ENCODE data around the gene PLEKHM3. TPM values are rescaled to one million over a fixed set of nuclear protein-coding genes. Genes with fewer than 3 reads are reported as not detected.

PLEKHM3 gene
- total RNA-seq, 2 donors from 2014 or later: 20.5 to 21.8 TPM

DNA sequence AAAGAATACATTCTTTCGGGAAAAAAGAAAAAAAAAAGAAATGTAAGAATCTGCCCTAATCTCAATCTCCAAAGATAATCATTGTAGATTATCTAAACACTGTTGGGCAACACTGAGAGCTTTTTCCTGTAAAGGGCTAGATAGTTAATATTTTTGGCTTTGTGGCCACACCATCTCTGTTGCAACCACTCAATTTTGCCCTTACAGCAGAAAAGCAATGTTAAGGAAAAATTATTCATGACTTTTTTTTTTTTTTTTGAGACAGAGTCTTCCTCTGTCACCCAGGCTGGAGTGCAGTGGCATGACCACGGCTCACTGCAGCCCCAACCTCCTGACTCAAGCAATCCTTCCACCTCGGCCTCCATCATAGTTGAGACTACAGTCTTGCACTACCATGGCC lies 238.3 kb downstream of the PLEKHM3 start:
- Histone ChIP-seq H3K36me3 (no peaks in the 10 kb centered on the region), H3K4me1 (ENCODE audit: control insufficient read depth in 1 of 2, low read depth in 2 of 2) (no peaks in the 10 kb centered on the region), H3K4me3 (no peak overlapping the region), H3K9me3 (no peaks in the 10 kb centered on the region), H3K27me3 (replicated peaks; ENCODE audit: insufficient read depth) (no peaks in the 10 kb centered on the region), H3K27ac (no peak overlapping the region)
- TF ChIP-seq, protein P1, sequence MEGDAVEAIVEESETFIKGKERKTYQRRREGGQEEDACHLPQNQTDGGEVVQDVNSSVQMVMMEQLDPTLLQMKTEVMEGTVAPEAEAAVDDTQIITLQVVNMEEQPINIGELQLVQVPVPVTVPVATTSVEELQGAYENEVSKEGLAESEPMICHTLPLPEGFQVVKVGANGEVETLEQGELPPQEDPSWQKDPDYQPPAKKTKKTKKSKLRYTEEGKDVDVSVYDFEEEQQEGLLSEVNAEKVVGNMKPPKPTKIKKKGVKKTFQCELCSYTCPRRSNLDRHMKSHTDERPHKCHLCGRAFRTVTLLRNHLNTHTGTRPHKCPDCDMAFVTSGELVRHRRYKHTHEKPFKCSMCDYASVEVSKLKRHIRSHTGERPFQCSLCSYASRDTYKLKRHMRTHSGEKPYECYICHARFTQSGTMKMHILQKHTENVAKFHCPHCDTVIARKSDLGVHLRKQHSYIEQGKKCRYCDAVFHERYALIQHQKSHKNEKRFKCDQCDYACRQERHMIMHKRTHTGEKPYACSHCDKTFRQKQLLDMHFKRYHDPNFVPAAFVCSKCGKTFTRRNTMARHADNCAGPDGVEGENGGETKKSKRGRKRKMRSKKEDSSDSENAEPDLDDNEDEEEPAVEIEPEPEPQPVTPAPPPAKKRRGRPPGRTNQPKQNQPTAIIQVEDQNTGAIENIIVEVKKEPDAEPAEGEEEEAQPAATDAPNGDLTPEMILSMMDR (IDR thresholded peaks at IDR 0.05): no peak
- no peak for ATAC-seq (ENCODE audit: insufficient number of reproducible peaks, low FRiP score, low read depth)
- DNase-seq (ENCODE audit: low spot score): no peak

DNA sequence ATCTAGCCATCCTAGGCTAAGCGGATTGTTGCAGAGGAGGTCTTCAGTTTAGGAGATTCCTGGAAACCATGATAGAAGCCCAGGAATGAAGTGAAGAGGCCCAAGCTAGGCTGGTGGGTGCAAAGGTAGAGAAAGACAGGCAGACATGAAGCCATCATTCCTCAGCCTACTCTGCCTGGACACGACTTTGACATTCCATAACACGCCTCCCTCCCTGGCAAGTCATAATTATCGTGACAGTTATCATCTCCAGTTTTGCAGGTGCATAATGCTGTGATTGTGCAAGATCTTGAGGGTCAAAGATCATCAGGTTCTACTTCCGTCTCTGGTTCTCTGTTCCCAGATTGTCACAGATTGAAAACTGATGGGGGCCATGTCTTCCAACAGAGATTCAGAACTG lies 240.4 kb downstream of the PLEKHM3 start:
- no peaks in the 10 kb centered on the region for H3K9me3 ChIP-seq
- ATAC-seq (ENCODE audit: insufficient number of reproducible peaks, low FRiP score, low read depth) (no peak), DNase-seq (ENCODE audit: low spot score) (no peak)
- no peaks in the 10 kb centered on the region for H3K4me1 ChIP-seq (ENCODE audit: control insufficient read depth in 1 of 2, low read depth in 2 of 2)
- H3K27me3 ChIP-seq (replicated peaks; ENCODE audit: insufficient read depth): no peaks in the 10 kb centered on the region
- no peak overlapping the region for H3K27ac ChIP-seq
- TF ChIP-seq, protein P1 (IDR thresholded peaks at IDR 0.05): no peak
- H3K4me3 ChIP-seq: no peak overlapping the region
- H3K36me3 ChIP-seq: no peaks in the 10 kb centered on the region

DNA sequence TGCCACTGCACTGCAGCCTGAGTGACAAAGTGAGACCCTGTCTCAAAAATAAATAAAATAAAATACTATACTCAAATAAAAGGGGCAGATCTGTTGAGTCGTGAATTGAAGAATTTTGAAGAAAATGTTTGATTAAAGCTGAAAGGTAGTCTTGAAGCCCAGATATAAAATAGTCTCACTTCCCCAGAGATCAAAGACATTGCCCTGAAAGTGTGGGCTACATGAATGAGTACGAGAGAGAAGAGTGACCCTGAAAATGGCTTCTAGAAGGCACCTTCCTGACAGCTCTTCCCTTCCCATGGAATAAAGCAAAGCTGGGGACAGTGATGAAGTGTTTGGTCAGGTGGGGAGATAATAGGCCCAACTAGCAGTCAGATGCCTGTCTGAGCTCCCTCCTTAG lies 241.8 kb downstream of the PLEKHM3 start:
- no peak overlapping the region for H3K27ac ChIP-seq
- H3K4me1 ChIP-seq (ENCODE audit: control insufficient read depth in 1 of 2, low read depth in 2 of 2): no peaks in the 10 kb centered on the region
- H3K4me3 ChIP-seq: no peak overlapping the region
- DNase-seq (ENCODE audit: low spot score) (no peak), ATAC-seq (ENCODE audit: insufficient number of reproducible peaks, low FRiP score, low read depth) (no peak)
- H3K36me3 ChIP-seq: no peaks in the 10 kb centered on the region
- no peaks in the 10 kb centered on the region for H3K27me3 ChIP-seq (replicated peaks; ENCODE audit: insufficient read depth)
- TF ChIP-seq, protein P1 (IDR thresholded peaks at IDR 0.05): no peak
- no peaks in the 10 kb centered on the region for H3K9me3 ChIP-seq

DNA sequence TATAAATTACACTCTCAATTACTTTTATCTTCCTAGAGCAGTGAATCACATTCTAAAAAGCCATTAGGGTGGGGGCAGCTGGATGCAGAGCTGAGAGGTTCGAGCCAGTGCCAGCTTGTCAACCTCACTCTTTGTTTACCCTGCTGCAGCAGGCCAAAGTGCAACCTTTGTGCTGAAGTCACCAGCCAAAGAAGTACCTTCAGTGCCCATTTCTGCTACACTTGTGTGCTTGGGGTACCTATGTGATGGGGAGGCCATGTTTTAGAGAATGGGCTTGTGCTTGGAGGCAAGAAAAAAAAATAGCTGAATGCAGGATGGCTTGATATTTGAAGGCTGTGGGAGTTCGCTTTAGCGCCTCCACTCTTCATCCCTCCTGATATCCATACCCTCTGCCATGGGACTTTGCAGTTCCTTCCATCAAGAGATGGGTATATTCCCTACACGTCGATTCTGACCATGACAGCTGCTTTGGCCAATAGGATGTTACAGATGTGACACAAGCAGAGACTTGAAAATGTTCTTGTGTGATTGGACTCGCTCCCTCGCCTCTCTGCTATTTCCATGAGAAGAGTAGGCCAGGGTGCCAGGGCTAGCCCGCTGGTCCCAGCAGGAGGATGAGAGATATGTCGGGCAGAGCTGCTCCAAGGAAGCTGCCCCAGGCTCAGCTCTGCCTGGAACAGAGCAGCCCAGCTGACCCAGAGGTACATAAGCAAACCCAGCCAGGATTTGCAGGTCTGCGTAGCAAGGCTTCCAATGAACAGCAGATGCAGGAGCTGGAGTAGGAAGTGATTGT lies 242.9 kb downstream of the PLEKHM3 start:
- ATAC-seq (ENCODE audit: insufficient number of reproducible peaks, low FRiP score, low read depth): no peak
- Histone ChIP-seq H3K27ac (no peak overlapping the region), H3K27me3 (replicated peaks; ENCODE audit: insufficient read depth) (no peaks in the 10 kb centered on the region), H3K36me3 (no peaks in the 10 kb centered on the region), H3K9me3 (no peaks in the 10 kb centered on the region), H3K4me1 (ENCODE audit: control insufficient read depth in 1 of 2, low read depth in 2 of 2) (no peaks in the 10 kb centered on the region), H3K4me3 (no peak overlapping the region)
- TF ChIP-seq, protein P1 (IDR thresholded peaks at IDR 0.05): no peak
- DNase-seq (ENCODE audit: low spot score): no peak

DNA sequence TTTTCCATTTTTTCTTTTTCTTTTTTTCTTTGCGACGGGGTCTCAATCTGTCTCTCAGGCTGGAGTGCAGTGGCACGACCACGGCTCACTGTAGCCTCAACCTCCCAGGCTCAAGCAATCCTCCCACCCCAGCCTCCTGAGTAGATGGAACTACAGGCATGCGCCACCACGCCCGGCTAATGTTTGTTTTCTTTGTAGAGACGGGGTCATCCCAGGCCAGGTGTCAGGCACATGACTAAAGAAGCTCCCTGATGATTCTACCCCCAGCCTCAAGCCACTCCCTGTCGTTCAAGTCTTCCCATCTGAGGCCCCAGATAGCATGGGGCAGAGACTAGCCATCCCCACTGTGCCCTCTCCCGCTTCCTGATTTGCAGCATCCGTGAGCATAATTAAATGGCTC lies 245.8 kb downstream of the PLEKHM3 start:
- TF ChIP-seq, protein P1 (IDR thresholded peaks at IDR 0.05): no peak

More for the DNA sequence above, 245.8 kb downstream of the PLEKHM3 start:
- Histone ChIP-seq H3K9me3 (no peaks in the 10 kb centered on the region), H3K27ac (no peak overlapping the region), H3K4me1 (ENCODE audit: control insufficient read depth in 1 of 2, low read depth in 2 of 2) (no peaks in the 10 kb centered on the region), H3K27me3 (replicated peaks; ENCODE audit: insufficient read depth) (no peaks in the 10 kb centered on the region), H3K4me3 (no peak overlapping the region), H3K36me3 (no peaks in the 10 kb centered on the region)
- DNase-seq (ENCODE audit: low spot score) (no peak), ATAC-seq (ENCODE audit: insufficient number of reproducible peaks, low FRiP score, low read depth) (no peak)
